GM21786 (cell line): ENCODE results near the gene PM20D2.

ENCODE experiments used
- ATAC-seq: cut with Tn5 transposase; IDR thresholded peaks from one replicate; pipeline ENCODE4 v1.9.1; 2021; ENCODE audit not compliant: unreplicated experiment

The PM20D2 gene

GRCh38 chr6:89145091-89145955, 532 bp upstream of the PM20D2 start:
- ATAC-seq: peak; percentile 68

GRCh38 chr6:89146718-89147700, 1.2 kb downstream of the PM20D2 start:
- ATAC-seq: peak; percentile 18

DNA sequence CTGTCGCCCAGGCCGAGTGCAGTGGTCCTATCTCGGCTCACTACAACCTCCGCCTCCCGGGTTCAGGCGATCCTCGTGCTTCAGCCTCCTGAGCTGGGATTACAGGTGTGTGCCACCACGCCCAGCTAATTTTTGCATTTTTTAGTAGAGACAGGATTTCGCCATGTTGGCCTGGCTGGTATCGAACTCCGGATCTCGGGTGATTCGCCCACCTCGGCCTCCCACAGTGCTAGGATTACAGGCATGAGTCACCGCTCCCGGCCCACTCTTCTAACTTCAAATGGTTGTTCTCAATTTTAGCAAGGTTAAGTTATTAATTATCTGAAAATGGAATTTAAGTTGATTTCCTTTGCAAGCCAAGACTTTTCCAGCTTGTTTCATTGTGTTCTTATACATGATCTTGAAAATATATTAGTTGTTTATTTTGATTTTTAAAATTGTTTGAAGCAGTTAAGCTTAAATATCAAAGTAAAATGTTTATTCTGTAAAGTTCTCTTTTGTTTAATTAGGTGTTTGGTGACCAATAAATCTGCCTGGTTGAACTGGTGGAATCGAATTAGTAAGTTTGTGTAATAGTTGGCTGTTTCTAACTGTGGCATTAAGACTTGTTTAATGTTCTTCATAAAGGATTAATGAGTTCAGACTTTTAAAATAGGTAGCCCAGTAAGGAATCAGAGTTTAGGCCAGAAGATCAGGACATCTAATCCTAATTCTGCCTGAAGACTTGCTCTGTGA, 2.3 kb downstream of the PM20D2 start:
- no peak for ATAC-seq

DNA sequence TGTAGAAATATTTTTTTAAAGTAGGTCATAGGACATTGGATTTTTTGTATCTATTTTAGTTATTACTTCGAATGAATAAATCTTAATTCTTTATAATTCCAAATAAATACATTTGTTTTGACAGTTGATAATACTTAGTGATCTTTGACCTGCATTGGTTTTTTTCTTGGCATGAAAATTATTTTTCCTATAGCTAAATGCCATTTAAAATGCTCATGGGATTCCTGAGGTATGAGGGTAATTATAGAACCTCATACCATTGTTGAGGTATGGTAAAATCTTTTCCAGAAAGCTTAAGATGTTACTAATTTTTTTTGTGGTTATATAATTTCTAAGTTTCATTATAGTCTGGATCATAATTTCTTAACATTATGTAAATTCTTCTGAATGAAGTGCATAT, 8.3 kb downstream of the PM20D2 start:
- ATAC-seq: no peak

DNA sequence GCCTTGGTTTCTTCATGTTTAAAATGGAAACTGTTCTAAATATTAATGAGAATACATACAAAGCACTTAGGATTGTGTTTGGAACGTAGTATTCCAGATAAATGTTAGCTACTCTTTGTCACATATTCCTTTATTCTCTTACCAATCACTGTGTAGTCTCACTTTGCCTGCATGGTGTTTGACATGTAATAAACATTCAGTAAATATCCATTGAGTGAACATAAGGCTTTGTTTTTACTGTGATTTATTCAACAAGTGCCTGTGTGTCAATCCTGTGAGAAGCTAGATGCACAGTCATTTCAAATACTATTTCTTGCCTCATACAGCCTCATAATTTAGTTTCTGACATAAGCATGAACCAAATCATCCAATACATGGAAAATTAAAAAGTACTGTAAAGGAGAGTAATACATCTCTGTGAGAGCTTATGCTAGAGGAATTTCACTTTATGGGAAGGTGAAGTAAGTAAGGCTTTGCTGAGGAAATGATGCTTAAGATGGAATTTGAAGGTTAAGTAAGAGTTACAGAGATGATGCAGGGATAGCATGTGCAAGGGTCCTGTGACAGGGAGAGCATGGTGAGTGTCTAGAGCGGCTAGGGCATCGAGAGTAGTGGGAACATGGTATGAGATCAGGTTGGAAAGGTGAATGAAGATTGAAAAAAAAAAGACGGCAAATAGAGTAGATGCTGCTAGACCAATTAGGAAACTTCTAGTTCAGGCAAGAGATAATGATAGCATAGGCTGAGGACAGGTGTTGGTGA, 14.7 kb downstream of the PM20D2 start:
- ATAC-seq: no peak

GRCh38 chr6:89161326-89162046, 15.6 kb downstream of the PM20D2 start:
- ATAC-seq: no peak

DNA sequence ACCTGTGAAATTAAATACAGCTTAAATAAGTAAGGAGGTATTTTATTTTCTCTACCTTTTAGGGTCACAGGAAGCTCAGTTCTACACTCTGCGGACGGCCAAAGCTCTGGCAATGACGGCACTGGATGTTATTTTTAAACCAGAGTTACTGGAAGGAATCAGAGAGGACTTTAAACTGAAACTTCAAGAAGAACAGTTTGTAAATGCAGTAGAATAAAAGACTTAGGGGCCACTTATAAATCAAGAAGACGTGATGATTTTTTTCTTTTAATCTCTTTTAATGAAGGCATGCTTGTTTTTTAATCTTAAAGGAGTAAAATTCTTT, 16.2 kb downstream of the PM20D2 start:
- no peak for ATAC-seq

DNA sequence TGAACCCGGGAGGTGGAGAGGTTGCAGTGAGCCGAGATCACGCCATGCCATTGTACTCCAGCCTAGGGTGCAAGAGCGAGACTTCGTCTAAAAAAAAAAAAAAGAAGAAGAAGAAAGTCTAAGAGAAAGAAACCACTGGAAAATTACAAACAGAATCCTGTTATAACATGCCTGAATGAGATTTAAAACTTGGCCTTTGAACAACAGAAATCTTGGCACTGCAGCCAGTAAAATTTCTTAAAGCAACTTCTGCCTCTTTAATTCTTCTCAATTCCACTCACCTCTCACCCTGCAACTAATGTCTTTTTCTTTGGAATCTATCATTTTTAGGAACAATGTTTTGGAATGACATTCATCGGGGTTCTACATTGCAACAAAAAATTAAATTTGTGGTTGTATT, 26.3 kb downstream of the PM20D2 start:
- no peak for ATAC-seq

DNA sequence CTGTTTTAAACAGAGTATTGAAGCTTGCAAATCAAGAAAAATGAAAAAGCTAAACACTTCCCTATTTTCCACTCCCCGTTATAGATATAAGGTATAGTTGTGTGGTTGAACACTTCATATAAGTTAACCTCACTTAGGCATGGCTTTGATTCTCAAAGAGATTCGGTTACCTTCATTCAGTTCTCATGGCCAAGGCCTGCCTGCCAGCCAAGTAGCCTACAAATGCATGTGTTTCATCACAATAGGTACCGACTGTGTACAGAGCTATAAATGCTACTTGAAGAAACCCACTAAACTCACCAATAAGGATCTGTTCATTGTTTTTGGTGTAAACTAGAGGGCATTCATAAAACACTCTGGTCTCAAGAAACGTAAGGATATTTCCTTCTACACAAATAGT, 27.8 kb downstream of the PM20D2 start:
- ATAC-seq: no peak

DNA sequence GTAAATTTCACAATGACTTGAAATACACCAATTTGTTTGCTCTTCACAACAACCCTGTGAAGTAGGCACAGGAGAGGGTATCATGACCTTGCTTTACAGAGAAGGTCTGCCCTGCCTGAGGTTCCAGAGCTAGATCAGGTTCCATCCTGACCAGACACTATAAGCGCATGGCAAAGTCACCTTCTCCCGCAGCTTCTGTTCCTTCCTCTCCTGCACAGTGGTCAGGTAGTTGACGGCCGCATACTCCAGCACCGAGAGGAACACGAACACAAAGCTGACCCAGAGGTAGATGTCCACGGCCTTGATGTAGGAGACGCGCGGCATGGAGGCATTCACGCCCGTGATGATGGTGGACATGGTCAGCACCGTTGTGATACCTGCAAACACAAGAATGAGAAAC, 34.3 kb downstream of the PM20D2 start:
- no peak for ATAC-seq

GRCh38 chr6:89180971-89181370, 35.1 kb downstream of the PM20D2 start:
- no peak for ATAC-seq

DNA sequence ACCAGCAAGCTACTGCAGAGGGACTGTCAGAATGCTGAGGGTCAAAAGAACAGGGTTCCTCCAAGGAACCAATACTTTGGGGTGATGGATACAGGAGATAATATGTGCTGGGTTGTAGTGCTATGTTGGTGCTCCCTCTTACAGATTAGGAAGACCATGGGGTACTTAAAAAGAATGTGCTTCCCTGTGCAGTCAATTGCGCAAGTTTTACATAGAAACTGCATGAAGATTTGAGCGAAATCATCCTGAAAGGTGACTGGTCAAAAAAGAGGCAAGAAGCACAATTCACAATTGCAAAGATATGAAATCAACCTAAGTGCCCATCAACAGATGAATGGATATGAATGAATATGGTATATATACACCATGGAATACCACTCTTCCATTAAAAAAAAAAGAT, 37.4 kb downstream of the PM20D2 start:
- ATAC-seq: no peak

DNA sequence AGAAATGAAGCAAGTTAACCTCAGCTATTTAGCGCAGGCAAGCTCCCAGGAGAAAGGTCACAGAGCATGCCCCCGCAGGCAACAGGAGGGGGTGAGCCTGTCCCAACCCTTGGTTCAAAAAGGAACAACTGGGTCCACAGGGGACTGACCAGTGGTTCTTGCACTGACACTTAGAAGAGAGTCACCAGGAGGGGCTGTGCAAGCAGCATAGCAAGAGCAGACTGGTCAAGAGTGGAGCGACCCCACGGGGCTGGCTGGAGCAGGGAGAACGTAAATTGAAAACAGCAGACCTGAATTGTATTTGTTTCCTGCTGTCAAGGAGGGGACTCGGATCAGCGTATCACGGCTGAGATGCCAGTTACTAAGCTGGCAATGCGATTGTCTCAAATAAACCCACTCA, 38.5 kb downstream of the PM20D2 start:
- ATAC-seq: no peak

DNA sequence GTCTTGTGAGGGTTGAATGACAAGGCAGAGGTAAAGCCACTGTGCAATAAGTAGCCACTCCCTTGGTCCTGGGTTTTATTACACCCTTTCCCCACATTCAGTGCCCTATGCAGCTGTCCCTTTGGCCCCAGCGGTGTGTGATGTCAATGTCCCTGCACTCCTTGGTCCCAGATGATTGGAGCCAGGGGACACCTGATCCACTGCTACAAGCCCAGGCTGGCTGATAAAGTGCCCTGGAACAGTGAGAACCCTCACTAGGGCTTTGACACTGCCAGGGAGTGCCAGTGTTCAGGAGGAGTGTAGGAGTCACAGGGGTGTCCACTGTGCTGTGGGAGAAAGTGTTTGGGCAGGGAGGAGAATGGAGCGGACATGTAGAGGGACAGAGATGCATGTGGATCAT, 40.9 kb downstream of the PM20D2 start:
- ATAC-seq: no peak

DNA sequence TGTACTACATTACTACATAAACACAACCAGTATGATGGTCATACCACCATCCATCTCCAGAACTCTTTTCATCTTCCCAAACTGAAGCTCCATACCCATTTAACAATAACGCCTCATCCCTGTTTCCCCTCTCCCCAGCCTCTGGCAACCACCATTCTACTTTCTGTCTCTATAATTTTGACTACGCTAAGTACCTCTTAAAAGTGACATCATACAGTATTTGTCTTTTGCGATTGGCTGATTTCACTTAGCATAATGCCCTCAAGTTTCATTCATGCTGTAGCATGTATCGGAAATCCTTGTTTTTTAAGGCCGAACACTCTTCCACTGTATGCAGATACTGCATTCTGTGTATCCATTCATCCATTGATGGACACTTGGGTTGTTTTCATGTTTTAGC, 41.6 kb downstream of the PM20D2 start:
- no peak for ATAC-seq

- ATAC-seq: no peak
These were observed 44.9 kb downstream of the PM20D2 start for GRCh38 chr6:89190741-89191140.

GRCh38 chr6:89194559-89194958, 48.7 kb downstream of the PM20D2 start:
- ATAC-seq: no peak

DNA sequence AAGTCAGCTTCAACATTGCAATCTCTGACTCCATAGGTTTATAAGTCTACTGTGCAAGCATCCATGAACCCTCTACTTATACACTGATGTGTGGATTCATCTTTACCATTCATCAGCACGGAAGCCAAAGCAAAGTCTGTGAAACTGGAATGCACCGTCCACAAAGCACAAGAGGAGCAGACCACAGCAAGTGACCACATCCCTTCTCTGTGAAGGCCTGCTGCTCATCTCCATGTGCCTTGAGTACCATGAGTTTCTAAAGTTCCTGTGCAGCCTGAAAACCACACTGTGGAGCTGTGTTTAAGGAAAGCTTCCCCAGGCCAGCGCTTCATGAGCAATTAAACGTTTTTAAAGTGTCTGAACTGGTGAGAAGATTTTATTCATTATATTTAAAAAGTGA, 51.3 kb downstream of the PM20D2 start:
- ATAC-seq: no peak

- no peak for ATAC-seq
These were observed 52.4 kb downstream of the PM20D2 start for GRCh38 chr6:89198235-89198634.

DNA sequence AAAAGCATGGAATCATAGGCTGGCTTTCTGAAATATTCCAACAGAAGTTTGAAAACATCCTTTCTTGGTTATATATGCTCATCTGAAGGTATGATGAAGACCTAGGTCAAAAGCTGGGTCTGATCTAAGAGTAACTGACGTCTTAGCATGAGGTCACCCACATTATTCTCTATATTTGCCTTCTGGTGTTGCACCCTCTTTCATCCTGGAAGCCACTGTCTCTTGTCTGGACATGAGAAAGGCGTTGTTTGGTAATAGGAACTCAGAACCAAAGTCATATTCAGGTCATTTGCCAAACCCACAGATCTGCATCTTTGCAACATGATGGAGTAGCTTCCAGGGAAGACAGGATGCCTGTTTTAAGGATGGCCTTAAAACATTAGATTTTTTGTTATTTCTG, 53.7 kb downstream of the PM20D2 start:
- ATAC-seq: no peak
